ENCODE measurements around the gene ZNF888. TPM values are rescaled to one million over a fixed set of nuclear protein-coding genes. Genes with fewer than 3 reads are reported as not detected.
"Not testable (repeated sequence)": the region's sequence is repeated elsewhere in the genome, so short reads cannot be mapped to it uniquely, and the experiment has no call there.

ZNF888 gene
- total RNA-seq, 4 donors from 2014 or later, result 0.15 to 0.29 (median 0.20) TPM

DNA sequence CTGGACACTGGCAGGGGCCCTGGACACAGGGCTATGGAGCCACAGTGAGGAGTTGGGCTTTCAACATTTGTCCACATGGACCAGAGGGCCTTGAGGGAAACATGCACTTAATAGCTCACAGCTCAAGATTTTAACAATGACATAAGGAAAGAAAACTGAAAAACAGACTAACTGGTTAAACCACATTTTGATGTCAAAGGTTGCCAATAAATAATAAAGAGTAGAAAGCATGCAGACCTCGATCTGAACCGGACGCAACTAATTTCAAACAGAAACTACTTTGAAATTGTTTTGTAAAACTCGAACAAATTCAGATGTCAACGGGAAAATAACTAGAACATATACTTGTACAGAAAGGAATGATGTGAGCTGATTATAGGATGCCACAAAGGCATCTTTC, 15.5 kb upstream of the ZNF888 start:
- intact Hi-C loops (cut with DNase I; ENCODE audit: low total_unique reads) (no loop called here), in situ Hi-C loops (cut with MboI; ENCODE audit: low sequenced_read_pairs in 4 of 4) (no loop called here)

DNA sequence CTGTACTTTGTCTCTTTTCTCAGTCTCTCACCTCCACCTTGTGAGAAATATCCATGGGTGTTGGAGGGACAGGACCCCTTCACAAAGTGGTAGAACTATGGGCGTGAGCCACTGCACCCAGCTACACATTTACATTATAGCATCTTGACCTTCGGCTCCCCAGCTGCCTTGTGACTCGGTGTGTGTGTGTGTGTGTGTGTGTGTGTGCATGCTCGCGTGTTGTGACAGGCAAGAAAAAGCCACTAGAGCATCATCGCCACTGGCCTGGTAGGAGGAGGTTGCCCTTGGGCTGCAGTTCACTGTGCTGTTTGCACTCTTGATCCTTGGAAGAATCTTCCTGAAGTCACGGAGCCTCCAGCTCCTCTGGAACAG, 13.7 kb upstream of the ZNF888 start:
- no peak overlapping the region for H3K27ac ChIP-seq
- H3K9me3 ChIP-seq, result no peaks in the 10 kb centered on the region
- intact Hi-C loops (cut with DNase I; ENCODE audit: low total_unique reads), result no loop called here
- ATAC-seq (no peak), DNase-seq (no peak)
- no peaks in the 10 kb centered on the region for H3K4me1 ChIP-seq
- in situ Hi-C loops (cut with MboI; ENCODE audit: low sequenced_read_pairs in 4 of 4), result no loop called here
- H3K27me3 ChIP-seq, result no peaks in the 10 kb centered on the region
- TF ChIP-seq, protein P1, sequence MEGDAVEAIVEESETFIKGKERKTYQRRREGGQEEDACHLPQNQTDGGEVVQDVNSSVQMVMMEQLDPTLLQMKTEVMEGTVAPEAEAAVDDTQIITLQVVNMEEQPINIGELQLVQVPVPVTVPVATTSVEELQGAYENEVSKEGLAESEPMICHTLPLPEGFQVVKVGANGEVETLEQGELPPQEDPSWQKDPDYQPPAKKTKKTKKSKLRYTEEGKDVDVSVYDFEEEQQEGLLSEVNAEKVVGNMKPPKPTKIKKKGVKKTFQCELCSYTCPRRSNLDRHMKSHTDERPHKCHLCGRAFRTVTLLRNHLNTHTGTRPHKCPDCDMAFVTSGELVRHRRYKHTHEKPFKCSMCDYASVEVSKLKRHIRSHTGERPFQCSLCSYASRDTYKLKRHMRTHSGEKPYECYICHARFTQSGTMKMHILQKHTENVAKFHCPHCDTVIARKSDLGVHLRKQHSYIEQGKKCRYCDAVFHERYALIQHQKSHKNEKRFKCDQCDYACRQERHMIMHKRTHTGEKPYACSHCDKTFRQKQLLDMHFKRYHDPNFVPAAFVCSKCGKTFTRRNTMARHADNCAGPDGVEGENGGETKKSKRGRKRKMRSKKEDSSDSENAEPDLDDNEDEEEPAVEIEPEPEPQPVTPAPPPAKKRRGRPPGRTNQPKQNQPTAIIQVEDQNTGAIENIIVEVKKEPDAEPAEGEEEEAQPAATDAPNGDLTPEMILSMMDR (IDR thresholded peaks at IDR 0.05 in 4 of 5, conservative IDR thresholded peaks at IDR 0.05 in 1 of 5), result no peak
- TF ChIP-seq POLR2A (IDR thresholded peaks at IDR 0.05), result no peak
- no peak overlapping the region for H3K4me3 ChIP-seq
- no peaks in the 10 kb centered on the region for H3K36me3 ChIP-seq

More for the DNA sequence above, 15.5 kb upstream of the ZNF888 start:
- no peak overlapping the region for H3K27ac ChIP-seq
- ATAC-seq (no peak), DNase-seq (no peak)
- H3K4me3 ChIP-seq, result no peak overlapping the region
- TF ChIP-seq, protein P1 (IDR thresholded peaks at IDR 0.05 in 4 of 5, conservative IDR thresholded peaks at IDR 0.05 in 1 of 5), result no peak
- no peak for TF ChIP-seq POLR2A (IDR thresholded peaks at IDR 0.05)
- no peaks in the 10 kb centered on the region for H3K4me1 ChIP-seq
- H3K9me3 ChIP-seq, result no peaks in the 10 kb centered on the region
- no peaks in the 10 kb centered on the region for H3K36me3 ChIP-seq
- H3K27me3 ChIP-seq, result no peaks in the 10 kb centered on the region

DNA sequence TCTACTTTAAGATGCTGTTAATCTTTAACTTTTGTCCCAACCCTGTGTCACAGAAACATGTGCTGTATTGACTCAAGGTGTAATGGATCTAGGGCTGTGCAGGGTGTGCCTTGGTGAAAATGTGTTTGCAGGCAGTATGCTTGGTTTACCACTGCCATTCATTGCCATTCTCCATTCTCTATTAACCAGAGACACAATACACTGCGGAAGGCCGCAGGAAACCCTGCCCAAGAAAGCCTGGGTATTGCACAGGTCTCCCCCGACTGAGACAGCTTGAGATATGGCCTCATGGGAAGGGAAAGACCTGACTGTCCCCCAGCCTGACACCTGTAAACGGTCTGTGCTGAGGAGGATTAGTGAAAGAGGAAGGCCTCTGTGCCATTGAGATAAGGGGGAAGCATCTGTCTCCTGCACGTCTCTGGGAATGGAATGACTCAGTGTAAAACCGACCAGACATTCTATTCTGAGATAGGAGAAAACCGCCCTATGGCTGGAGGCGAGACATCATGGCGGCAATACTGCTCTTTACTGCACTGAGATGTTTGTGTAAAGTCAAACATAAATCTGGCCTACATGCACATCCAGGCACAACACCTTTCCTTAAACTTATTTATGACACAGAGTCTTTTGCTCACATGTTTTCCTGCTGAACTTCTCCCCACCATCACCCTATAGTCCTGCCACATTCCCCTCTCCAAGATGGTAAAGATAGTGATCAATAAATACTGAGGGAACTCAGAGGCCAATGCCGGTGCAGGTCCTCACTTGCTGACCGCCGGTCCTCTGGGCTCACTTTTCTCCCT, 13.1 kb upstream of the ZNF888 start:
- in situ Hi-C loops (cut with MboI; ENCODE audit: low sequenced_read_pairs in 4 of 4), result no loop called here
- Histone ChIP-seq H3K4me1 (no peaks in the 10 kb centered on the region), H3K27ac (no peak overlapping the region), H3K4me3 (no peak overlapping the region), H3K27me3 (no peaks in the 10 kb centered on the region), H3K36me3 (no peaks in the 10 kb centered on the region), H3K9me3 (no peaks in the 10 kb centered on the region)
- no peak for TF ChIP-seq POLR2A (IDR thresholded peaks at IDR 0.05)
- TF ChIP-seq, protein P1 (IDR thresholded peaks at IDR 0.05 in 4 of 5, conservative IDR thresholded peaks at IDR 0.05 in 1 of 5), result no peak
- ATAC-seq (no peak), DNase-seq (no peak)
- intact Hi-C loops (cut with DNase I; ENCODE audit: low total_unique reads), result no loop called here

DNA sequence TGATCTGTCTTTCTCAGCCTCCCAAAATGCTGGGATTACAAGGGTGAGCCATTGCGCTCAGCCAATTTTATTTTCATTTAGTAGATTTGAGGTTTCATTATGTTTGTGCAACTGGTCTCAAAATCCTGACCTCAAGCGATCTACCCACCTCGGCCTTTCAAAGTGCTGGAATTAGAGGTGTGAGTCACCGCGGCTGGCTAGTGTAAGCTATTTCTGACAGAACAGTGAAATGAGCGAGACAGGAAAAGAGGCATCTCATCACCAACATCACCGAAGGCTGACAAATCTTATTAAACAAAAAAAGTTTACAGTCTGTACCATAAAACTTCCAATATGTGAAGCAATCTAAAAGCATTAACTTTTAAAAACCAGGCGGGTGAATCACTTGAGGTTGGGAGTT, 12.2 kb upstream of the ZNF888 start:
- no peaks in the 10 kb centered on the region for H3K4me1 ChIP-seq
- no peak for ATAC-seq
- no peaks in the 10 kb centered on the region for H3K36me3 ChIP-seq
- no peaks in the 10 kb centered on the region for H3K27me3 ChIP-seq
- no peak overlapping the region for H3K27ac ChIP-seq
- H3K9me3 ChIP-seq, result no peaks in the 10 kb centered on the region
- intact Hi-C loops (cut with DNase I; ENCODE audit: low total_unique reads) (no loop called here), in situ Hi-C loops (cut with MboI; ENCODE audit: low sequenced_read_pairs in 4 of 4) (no loop called here)
- TF ChIP-seq, protein P1 (IDR thresholded peaks at IDR 0.05 in 4 of 5, conservative IDR thresholded peaks at IDR 0.05 in 1 of 5), result no peak
- no peak for TF ChIP-seq POLR2A (IDR thresholded peaks at IDR 0.05)
- no peak for DNase-seq
- no peak overlapping the region for H3K4me3 ChIP-seq

DNA sequence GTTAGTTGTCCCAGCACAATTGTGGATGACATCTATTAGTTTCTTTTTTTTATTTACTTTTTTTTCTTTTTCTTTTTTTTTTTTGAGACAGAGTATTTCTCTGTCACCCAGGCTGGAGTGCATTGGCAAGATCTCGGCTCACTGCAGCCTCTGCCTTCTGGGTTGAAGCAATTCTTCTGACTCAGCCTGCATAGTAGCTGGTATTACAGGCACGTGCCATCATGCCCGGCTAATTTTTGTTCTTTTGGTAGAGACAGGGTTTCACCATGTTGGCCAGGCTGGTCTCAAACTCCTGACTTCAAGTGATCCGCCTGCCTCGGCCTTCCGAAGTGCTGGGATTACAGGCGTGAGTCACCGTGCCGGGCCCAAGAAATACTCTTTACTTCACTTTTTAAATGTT, 1.4 kb upstream of the ZNF888 start:
- H3K27me3 ChIP-seq; H3K36me3 ChIP-seq; DNase-seq; H3K4me3 ChIP-seq; H3K4me1 ChIP-seq; H3K27ac ChIP-seq; ATAC-seq; H3K9me3 ChIP-seq; intact Hi-C loops (cut with DNase I; ENCODE audit: low total_unique reads); in situ Hi-C loops (cut with MboI; ENCODE audit: low sequenced_read_pairs in 4 of 4): not testable (repeated sequence)

All from gastrocnemius medialis (tissue), 4 donors.